GM12878 (cell line): ENCODE results near the gene LSM3. TPM values are rescaled to one million over a fixed set of nuclear protein-coding genes. Genes with fewer than 3 reads are reported as not detected.

Experiments
- ATAC-seq: fragments of 200-7000 bp; cut with Tn5 transposase; 3 replicates; pipeline ENCODE4 v1.9.1; 2020; ENCODE audit warnings: mild to moderate bottlenecking, moderate library complexity
- BruUV-seq: library from RNA; stranded (reverse); fragments of 400-500 nt; replicated peaks from 2 replicates; lab custom pipeline; 2021; lab: Mats Ljungman, UMichigan
- CTCF ChIA-PET: fragments of 300-600 bp; sonication (Branson Sonifier 250); formaldehyde crosslinking; extraction: SDS; loops from one replicate; lab custom pipeline; 2021; ENCODE audit warnings: inconsistent platforms; lab: Yijun Ruan, JAX
- POLR2A ChIA-PET: fragments of 350-600 bp; formaldehyde crosslinking; extraction: SDS; loops from one replicate; lab custom pipeline; 2021; ENCODE audit warnings: inconsistent platforms; lab: Charles Lee
- RAD21 ChIA-PET: fragments of 300-600 bp; sonication (Branson Sonifier 250); formaldehyde crosslinking; loops from one replicate; lab custom pipeline; 2023; ENCODE audit warnings: antibody characterized with exemption; ENCODE audit not compliant: unreplicated experiment; lab: Charles Lee
- SMC1A ChIA-PET: fragments of 300-600 bp; sonication (Branson Sonifier 250); formaldehyde crosslinking; loops from one replicate; lab custom pipeline; 2023; ENCODE audit not compliant: unreplicated experiment, uncharacterized antibody; lab: Charles Lee
- DNase-seq: peaks from one replicate; pipeline ENCODE4 v3.0.0-alpha.2; 2011; ENCODE audit warnings: low read depth, low spot score
- FAIRE-seq: peaks from 3 replicates; lab custom pipeline; 2011; peaks lifted over from hg19 to GRCh38; lab: Jason Lieb, UNC
- H2AFZ ChIP-seq: 2 replicates; pipeline ENCODE4 v1.6.0; 2011; ENCODE audit warnings: low read depth, low read length, control low read depth; ENCODE audit not compliant: control insufficient read depth
- H3K27ac ChIP-seq: 2 replicates; pipeline ENCODE4 v1.5.1; 2011; ENCODE audit warnings: control low read depth; ENCODE audit not compliant: control insufficient read depth, insufficient read depth
- H3K27me3 ChIP-seq, 2 experiments: replicated peaks in 1 of 2; 2 replicates each; pipeline versions ENCODE4 v1.6.0 to v1.6.1; 2011; ENCODE audit warnings: low read length in 1 of 2; ENCODE audit not compliant: control insufficient read depth in 2 of 2, insufficient read depth in 2 of 2
- H3K36me3 ChIP-seq, 2 experiments: 2 replicates each; pipeline ENCODE4 v1.5.1; 2011; ENCODE audit warnings: low read length in 1 of 2; ENCODE audit not compliant: control insufficient read depth in 2 of 2, insufficient read depth in 2 of 2
- H3K4me1 ChIP-seq: 2 replicates; pipeline ENCODE4 v1.6.1; 2011; ENCODE audit warnings: mild to moderate bottlenecking, low read length, moderate library complexity, mixed read lengths; ENCODE audit not compliant: control insufficient read depth, insufficient read depth
- H3K4me2 ChIP-seq: 2 replicates; pipeline ENCODE4 v1.6.0; 2011; ENCODE audit warnings: control low read depth; ENCODE audit not compliant: control insufficient read depth, insufficient read depth
- H3K4me3 ChIP-seq: fragments of 200-600 bp; sonication (generic); 2 replicates; pipeline ENCODE4 v1.5.1; 2016
- H3K79me2 ChIP-seq: 2 replicates; pipeline ENCODE4 v1.6.0; 2011; ENCODE audit warnings: low read length; ENCODE audit not compliant: control insufficient read depth, insufficient read depth
- H3K9ac ChIP-seq: 2 replicates; pipeline ENCODE4 v1.8.0; 2011; ENCODE audit warnings: low read length, control low read depth, mixed read lengths; ENCODE audit not compliant: control insufficient read depth, insufficient read depth
- H3K9me3 ChIP-seq: replicated peaks from 3 replicates; pipeline ENCODE4 v1.5.1; 2011; ENCODE audit warnings: mild to moderate bottlenecking, low read length; ENCODE audit not compliant: control insufficient read depth, insufficient read depth
- H4K20me1 ChIP-seq: 2 replicates; pipeline ENCODE4 v1.6.0; 2011; ENCODE audit not compliant: control insufficient read depth, insufficient read depth
- SIN3A ChIP-seq: IDR thresholded peaks from 2 replicates; pipeline ENCODE4 v1.6.1; 2012; ENCODE audit warnings: low read depth, low read length, improper control_type of control experiment
- ZBTB40 ChIP-seq: fragments of 450-650 bp; IDR thresholded peaks from 2 replicates; pipeline ENCODE4 v1.6.1; 2016; ENCODE audit warnings: mild to moderate bottlenecking, moderate library complexity, borderline replicate concordance
- WGBS: methylation state at CpG from one replicate; pipeline ENCODE4 v1.1.6; 2016; ENCODE audit warnings: low lambda C conversion rate; ENCODE audit not compliant: insufficient replicate concordance, insufficient coverage; ENCODE audit errors: missing lambda C conversion rate; 5-methylcytosine and 5-hydroxymethylcytosine counted together
- in situ Hi-C: fragments of 300-500 bp; cut with MboI; formaldehyde crosslinking; loops from 9 replicates; pipeline ENCODE4 v1.14.3; 2018; ENCODE audit warnings: mixed read lengths
- intact Hi-C: fragments of 100-400 bp; cut with micrococcal nuclease; formaldehyde crosslinking; loops from one replicate; pipeline ENCODE4 v1.14.2; 2022; ENCODE audit not compliant: unreplicated experiment
- polyA plus RNA-seq, 11 experiments: library from polyadenylated mRNA; depleted of rRNA in 4 of 11; unstranded in 6 of 11; stranded (reverse) in 5 of 11; fragments of >200 nt; fragmentation: Nextera tagmentation in 4 of 11; fragmentation: Illumina TruSeq in 1 of 11; extraction: Ambion mirVana in 4 of 11; extraction: Trizol in 1 of 11; gene quantifications; 1 replicate in 1 of 11; 2 replicates in 10 of 11; pipeline versions ENCODE4 v1.2.1 to v1.2.3, GENCODE V29; 2011 to 2016; ENCODE audit warnings: inconsistent platforms in 2 of 11, missing spikeins in 2 of 11, low read depth in 1 of 11
- total RNA-seq, 4 experiments: library from RNA; depleted of rRNA in 3 of 4; stranded (reverse); fragments of >200 nt in 3 of 4; fragmentation: Illumina TruSeq in 1 of 4; extraction: Trizol in 1 of 4; gene quantifications; 2 replicates each; pipeline versions ENCODE4 v1.2.1 to v1.2.3, GENCODE V29; 2013 to 2021

LSM3 gene
- total and polyA plus RNA-seq, 10 of the 15 experiments (the other 5 are each of a cell fraction or from before 2014, with no cell fraction given), result 15.5 to 111 (median 29.1) TPM

DNA sequence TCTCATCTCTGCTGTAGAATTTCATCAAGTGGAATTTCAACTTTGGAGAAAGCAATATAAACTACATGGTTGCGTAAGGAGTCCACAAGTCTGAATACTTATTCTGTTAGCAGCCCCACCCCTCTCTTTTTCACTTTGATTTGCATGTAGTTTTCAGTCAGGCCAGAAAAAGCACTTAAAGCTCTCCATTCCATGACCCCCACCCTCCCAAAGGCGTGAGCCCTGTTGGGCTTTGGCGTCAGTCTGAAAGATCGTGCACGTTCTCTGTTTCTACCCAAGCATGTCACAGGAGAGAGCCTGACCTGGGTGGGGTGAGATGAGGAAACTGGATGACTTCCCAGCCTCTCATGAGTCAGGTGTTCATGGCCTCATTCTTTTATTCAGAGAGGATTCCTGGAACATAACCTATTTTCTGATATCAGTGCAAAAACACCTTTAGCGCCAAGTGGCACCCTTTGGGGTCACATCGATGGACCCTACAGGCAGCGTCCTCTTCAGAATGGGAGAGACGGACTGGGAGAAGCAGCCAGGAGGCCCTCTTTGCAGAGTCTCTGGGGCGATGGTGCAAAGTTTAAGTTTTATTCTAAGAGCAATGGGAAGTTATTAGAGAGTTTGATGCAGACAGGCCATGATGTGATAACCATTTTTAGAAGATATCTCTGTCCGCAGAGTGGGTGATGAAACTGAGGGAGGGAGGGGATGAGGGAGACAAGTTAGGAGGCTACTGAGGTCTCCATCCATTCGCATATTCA is 55.8 kb downstream of the LSM3 start (continued):
- TF ChIP-seq ZBTB40, result no peak

GRCh38 chr3:14235003-14235911 is 56.6 kb downstream of the LSM3 start:
- Histone ChIP-seq H3K4me2 (no peak overlapping the region), H2AFZ (no peak overlapping the region)
- in situ Hi-C loops, result no loop called here
- CTCF ChIA-PET, result interaction anchor here (1.0 to 1.2 kb wide), 2 partner anchors 26 to 32 kb away, joined by 3 read pairs; no protein-coding TSS in a partner anchor
- intact Hi-C loops, result no loop called here
- TF ChIP-seq SIN3A (no peak), ZBTB40 (peak; percentile 70)
- TF ChIP-seq, all 136 proteins: peak for 1
- WGBS, result 39% methylated on average over 4 of the region's 4 CpGs
- Histone ChIP-seq H3K9me3 (peaks cover 3% of the 10 kb centered on the region; the same call in 2 of the 3 replicates), H3K4me1 (no peaks in the 10 kb centered on the region), H3K27ac (no peak overlapping the region), H3K9ac (no peak overlapping the region), H4K20me1 (no peaks in the 10 kb centered on the region), H3K36me3 (no peaks in the 10 kb centered on the region), H3K4me3 (no peak overlapping the region), H3K79me2 (no peaks in the 10 kb centered on the region), H3K27me3 (peaks cover 0 to 2% of the 10 kb centered on the region in 2 experiments; a peak in 1 of 4 replicates)
- ChIA-PET SMC1A (no interaction called here), POLR2A (interaction anchor here (0.6 kb wide), 1 partner anchor 250 kb away, joined by 3 read pairs; no protein-coding TSS in a partner anchor), RAD21 (no interaction called here)
- ATAC-seq, result no peak
- no TSS peak for BruUV-seq
- no peak for FAIRE-seq
- no peak for DNase-seq
